ENCODE data around the gene EPHA4.

DNA sequence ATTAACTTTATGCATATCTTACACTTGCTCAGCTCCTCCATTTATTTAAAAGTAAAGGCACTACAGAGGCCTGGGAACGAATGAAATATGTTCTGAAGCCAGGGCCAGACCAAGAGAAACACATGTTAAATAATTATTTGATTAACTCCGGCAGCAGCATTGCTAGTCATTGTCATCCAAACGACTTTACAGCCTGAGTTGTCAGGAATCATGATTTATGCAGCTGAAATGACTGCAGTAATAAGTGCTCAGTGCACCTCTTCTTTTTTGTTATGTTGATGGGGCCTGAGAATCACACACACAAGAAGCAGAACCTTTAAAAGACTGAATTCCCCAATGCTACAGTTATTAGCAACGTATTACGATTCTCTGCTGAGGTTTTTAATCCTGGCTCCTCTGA lies 58.9 kb downstream of the EPHA4 start:
- TF ChIP-seq CTCF (IDR thresholded peaks at IDR 0.05) (no peak), POLR2AphosphoS5 (IDR thresholded peaks at IDR 0.05; ENCODE audit: insufficient read depth in 1 of 2, low read depth in 1 of 2) (no peak)

All from vagina (tissue), 2 donors.